NB4 (cell line): ENCODE data around the gene VPS8.

ENCODE experiments used
- CTCF ChIP-seq: IDR thresholded peaks from one replicate; pipeline ENCODE4 v1.5.1; 2012; ENCODE audit warnings: low read depth, low read length
- MAX ChIP-seq: IDR thresholded peaks from 2 replicates; pipeline ENCODE4 v1.6.1; 2011; ENCODE audit warnings: low read depth, low read length
- MYC ChIP-seq: IDR thresholded peaks from 2 replicates; pipeline ENCODE4 v1.6.1; 2011; ENCODE audit warnings: low read depth, low read length
- POLR2A ChIP-seq: IDR thresholded peaks from 2 replicates; pipeline ENCODE4 v1.6.1; 2011; ENCODE audit warnings: mild to moderate bottlenecking; ENCODE audit not compliant: insufficient read length; ENCODE audit errors: extremely low read depth

GRCh38 chr3:184804801-184805200 lies 7.2 kb upstream of the VPS8 start:
- no peak for TF ChIP-seq POLR2A
- TF ChIP-seq CTCF = no peak
- TF ChIP-seq MYC = no peak
- TF ChIP-seq MAX = no peak
